HEK293T (cell line): ENCODE measurements around the gene ZSWIM7.
A peak's percentile ranks its signal among the peaks of the same experiment; 100 is the strongest.

Experiments
- CTCF ChIA-PET: fragments of 350-600 bp; formaldehyde crosslinking; extraction: SDS; loops from one replicate; lab custom pipeline; 2021; ENCODE audit warnings: antibody characterized with exemption, inconsistent platforms; lab: Yijun Ruan, JAX
- POLR2A ChIA-PET: fragments of 350-600 bp; formaldehyde crosslinking; extraction: SDS; loops from one replicate; lab custom pipeline; 2020; ENCODE audit warnings: antibody characterized with exemption, inconsistent platforms; lab: Yijun Ruan, JAX
- DNase-seq: peaks from one replicate; pipeline ENCODE4 v3.0.0; 2012; ENCODE audit warnings: mixed read lengths; ENCODE audit errors: extremely low spot score
- ARNT ChIP-seq: fragments of 450-650 bp; IDR thresholded peaks from 2 replicates; pipeline ENCODE4 v1.6.1; 2017; ENCODE audit warnings: mild to moderate bottlenecking
- BHLHE40 ChIP-seq: fragments of 450-650 bp; IDR thresholded peaks from 2 replicates; pipeline ENCODE4 v1.6.1; 2016; ENCODE audit warnings: mild to moderate bottlenecking, moderate library complexity, borderline replicate concordance
- CTBP1 ChIP-seq: fragments of 450-650 bp; IDR thresholded peaks from 2 replicates; pipeline ENCODE4 v1.6.1; 2016; ENCODE audit warnings: borderline replicate concordance
- ELF4 ChIP-seq: fragments of 450-650 bp; IDR thresholded peaks from 2 replicates; pipeline ENCODE4 v1.6.1; 2017; ENCODE audit warnings: antibody characterized with exemption
- FOXA1 ChIP-seq: fragments of 450-650 bp; IDR thresholded peaks from 2 replicates; pipeline ENCODE4 v1.6.1; 2016; ENCODE audit warnings: mild to moderate bottlenecking
- FOXK2 ChIP-seq: fragments of 450-650 bp; IDR thresholded peaks from 2 replicates; pipeline ENCODE4 v1.6.1; 2016; ENCODE audit warnings: mild to moderate bottlenecking
- FOXM1 ChIP-seq: fragments of 450-650 bp; IDR thresholded peaks from 2 replicates; pipeline ENCODE4 v1.6.1; 2017; ENCODE audit warnings: mild to moderate bottlenecking, borderline replicate concordance
- HDGF ChIP-seq: fragments of 450-650 bp; IDR thresholded peaks from 2 replicates; pipeline ENCODE4 v1.6.1; 2017; ENCODE audit warnings: antibody characterized with exemption, borderline replicate concordance
- L3MBTL2 ChIP-seq: fragments of 450-650 bp; conservative IDR thresholded peaks from 2 replicates; pipeline ENCODE4 v1.6.1; 2016; ENCODE audit warnings: mild to moderate bottlenecking
- LEF1 ChIP-seq: fragments of 450-650 bp; IDR thresholded peaks from 2 replicates; pipeline ENCODE4 v1.6.1; 2017; ENCODE audit warnings: mild to moderate bottlenecking, borderline replicate concordance
- NFRKB ChIP-seq: fragments of 450-650 bp; IDR thresholded peaks from 2 replicates; pipeline ENCODE4 v1.6.1; 2016; ENCODE audit warnings: mild to moderate bottlenecking, moderate library complexity
- SP1 ChIP-seq: fragments of 450-650 bp; IDR thresholded peaks from 2 replicates; pipeline ENCODE4 v1.6.1; 2017
- SUZ12 ChIP-seq: fragments of 450-650 bp; IDR thresholded peaks from 2 replicates; pipeline ENCODE4 v1.6.1; 2016; ENCODE audit warnings: mild to moderate bottlenecking
- TARDBP ChIP-seq: fragments of 450-650 bp; IDR thresholded peaks from 2 replicates; pipeline ENCODE4 v1.6.1; 2016
- ZNF384 ChIP-seq: fragments of 450-650 bp; IDR thresholded peaks from 2 replicates; pipeline ENCODE4 v1.6.1; 2016
- TF ChIP-seq, protein P1 (sequence below): fragments of 450-650 bp; IDR thresholded peaks from 2 replicates; pipeline ENCODE4 v1.6.1; 2016

The ZSWIM7 gene, protein sequence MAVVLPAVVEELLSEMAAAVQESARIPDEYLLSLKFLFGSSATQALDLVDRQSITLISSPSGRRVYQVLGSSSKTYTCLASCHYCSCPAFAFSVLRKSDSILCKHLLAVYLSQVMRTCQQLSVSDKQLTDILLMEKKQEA

DNA sequence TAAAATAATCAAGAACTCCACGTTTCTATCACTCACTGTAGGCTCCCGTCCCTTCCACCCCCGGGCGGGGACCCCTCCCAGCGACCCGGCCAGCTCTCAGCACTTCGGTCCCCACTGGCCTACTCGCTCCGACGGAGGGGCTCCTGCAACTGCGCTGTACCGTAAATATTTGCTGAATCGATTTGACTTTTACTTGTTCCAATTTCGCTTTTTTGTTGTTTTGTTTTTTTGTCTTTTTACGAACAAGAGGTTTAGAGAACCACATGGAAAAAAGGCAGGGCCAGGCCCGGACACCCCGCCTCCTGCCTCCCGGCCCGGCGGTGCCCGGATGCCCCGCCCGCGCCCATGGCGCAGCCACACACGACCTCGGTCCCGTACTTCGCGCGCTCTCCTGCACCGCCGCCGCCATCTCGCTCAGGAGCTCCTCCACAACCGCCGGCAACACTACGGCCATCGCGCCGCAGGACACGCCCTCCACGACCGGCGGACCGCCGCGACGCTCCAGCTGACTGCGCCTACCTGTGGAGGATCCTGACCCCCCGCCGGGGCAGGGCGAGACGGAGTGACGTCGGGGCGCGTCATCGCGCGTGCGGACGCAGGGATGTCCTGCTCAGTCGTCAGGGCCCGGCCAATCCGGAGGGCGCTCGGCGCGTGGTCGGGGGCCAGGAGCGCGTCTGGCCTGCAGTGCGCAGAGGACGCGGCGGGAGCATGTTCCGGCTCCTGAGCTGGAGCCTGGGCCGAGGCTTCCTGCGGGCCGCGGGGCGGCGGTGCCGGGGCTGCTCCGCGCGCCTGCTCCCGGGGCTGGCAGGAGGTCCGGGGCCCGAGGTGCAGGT, at the start of gene ZSWIM7, which contains the start of gene TTC19:
Gene ZSWIM7 (minus strand): TSS at position 564 of the 833 bp plus-strand sequence. CDS start 110 bp downstream, at position 454.
Gene TTC19 (plus strand): TSS at position 684 of the 833 bp plus-strand sequence. CDS start 25 bp downstream, at position 709.
- CTCF ChIA-PET = interaction anchor here (0.6 to 1.9 kb wide), 9 partner anchors 12 to 1922 kb away, joined by 3 to 8 read pairs (median 5); no protein-coding TSS in a partner anchor
- TF ChIP-seq HDGF (no peak), L3MBTL2 (peak; percentile 93), FOXA1 (no peak), NFRKB (no peak), SP1 (no peak), FOXK2 (no peak), CTBP1 (peak; percentile 89), FOXM1 (no peak), BHLHE40 (no peak), ELF4 (no peak), SUZ12 (no peak), LEF1 (no peak), ARNT (peak; percentile 85), TARDBP (peak; percentile 67), ZNF384 (no peak)
- TF ChIP-seq, protein P1, sequence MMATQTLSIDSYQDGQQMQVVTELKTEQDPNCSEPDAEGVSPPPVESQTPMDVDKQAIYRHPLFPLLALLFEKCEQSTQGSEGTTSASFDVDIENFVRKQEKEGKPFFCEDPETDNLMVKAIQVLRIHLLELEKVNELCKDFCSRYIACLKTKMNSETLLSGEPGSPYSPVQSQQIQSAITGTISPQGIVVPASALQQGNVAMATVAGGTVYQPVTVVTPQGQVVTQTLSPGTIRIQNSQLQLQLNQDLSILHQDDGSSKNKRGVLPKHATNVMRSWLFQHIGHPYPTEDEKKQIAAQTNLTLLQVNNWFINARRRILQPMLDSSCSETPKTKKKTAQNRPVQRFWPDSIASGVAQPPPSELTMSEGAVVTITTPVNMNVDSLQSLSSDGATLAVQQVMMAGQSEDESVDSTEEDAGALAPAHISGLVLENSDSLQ = peak; percentile 57
- DNase-seq = peak; percentile 95
- POLR2A ChIA-PET = interaction anchor here (0.6 to 4.7 kb wide), 41 partner anchors 9 to 381 kb away, joined by 3 to 74 read pairs (median 5); partner anchors contain the start of genes ADORA2B, NCOR1, PIGL and UBB

DNA sequence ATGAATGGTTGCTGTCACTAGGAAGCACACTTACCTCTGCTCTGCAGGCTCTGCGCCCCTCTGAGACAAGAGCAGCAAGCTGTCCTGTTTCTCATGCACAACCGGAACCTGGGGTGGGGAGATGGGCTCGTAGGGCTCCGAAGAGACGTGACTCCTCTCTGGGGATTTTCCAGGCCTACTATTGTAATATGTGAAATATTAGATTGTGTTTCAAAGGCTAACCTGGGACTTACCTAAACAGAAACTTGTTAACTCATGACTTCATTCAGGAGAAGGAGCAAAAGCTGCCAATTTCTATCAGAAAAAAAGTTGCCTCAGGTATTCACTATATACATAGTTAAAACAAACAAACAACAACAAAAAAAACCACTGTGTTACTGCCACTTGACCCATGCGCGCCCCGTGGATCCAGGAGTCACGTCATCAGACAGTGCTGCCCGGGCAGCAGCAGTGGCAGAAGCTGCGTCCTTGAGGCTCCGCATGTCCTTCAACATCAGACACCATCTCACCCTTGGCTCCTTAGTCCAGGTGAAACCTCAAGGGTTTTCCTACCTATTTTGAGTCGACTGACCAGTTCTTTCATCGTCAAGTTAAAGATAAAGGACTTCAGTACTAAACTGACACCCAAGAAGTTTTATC, 49.4 kb upstream of the ZSWIM7 start:
- ChIA-PET CTCF (interaction anchor here (0.6 kb wide), 1 partner anchor 186 kb away, joined by 3 read pairs; no protein-coding TSS in a partner anchor), POLR2A (interaction anchor here (1.0 kb wide), 1 partner anchor 49 kb away, joined by 4 read pairs; the partner anchor contains the start of genes TTC19 and ZSWIM7)

DNA sequence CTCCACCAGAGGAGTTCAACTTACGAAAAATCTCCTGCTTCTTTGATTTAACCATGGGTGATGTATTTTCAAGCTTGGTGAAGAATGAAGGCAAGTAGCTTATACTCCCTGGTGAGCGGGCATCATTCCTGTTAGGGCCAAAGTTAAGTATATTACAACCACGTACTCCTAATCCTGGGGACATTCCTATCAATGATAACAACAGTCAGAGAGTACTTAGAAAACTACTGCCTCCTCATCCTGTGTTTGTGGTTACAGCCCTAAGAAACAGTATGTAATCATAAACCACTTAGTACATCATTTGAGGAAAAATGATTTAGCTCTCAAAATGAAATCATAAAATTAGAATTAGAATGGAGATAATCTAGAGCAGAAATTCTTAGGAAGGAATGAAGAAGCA, 47.5 kb upstream of the ZSWIM7 start:
- no peak for DNase-seq
- ChIA-PET POLR2A (interaction anchor here (1.3 kb wide), 1 partner anchor 48 kb away, joined by 3 read pairs; the partner anchor contains the start of genes TTC19 and ZSWIM7), CTCF (interaction anchor here (0.6 kb wide), 1 partner anchor 26 kb away, joined by 3 read pairs; no protein-coding TSS in a partner anchor)
- TF ChIP-seq SUZ12 (no peak), LEF1 (no peak), CTBP1 (no peak), FOXM1 (no peak), FOXA1 (no peak), ARNT (no peak), HDGF (no peak), TARDBP (no peak), NFRKB (no peak), BHLHE40 (no peak), ELF4 (no peak), FOXK2 (no peak)

More for the DNA sequence above, 49.4 kb upstream of the ZSWIM7 start:
- no peak for DNase-seq
- TF ChIP-seq ELF4 = no peak
- TF ChIP-seq ZNF384 = no peak
- TF ChIP-seq HDGF = no peak
- no peak for TF ChIP-seq FOXM1
- TF ChIP-seq SP1 = no peak
- TF ChIP-seq LEF1 = no peak
- no peak for TF ChIP-seq FOXA1
- TF ChIP-seq L3MBTL2 = no peak
- TF ChIP-seq BHLHE40 = no peak
- TF ChIP-seq FOXK2 = no peak
- no peak for TF ChIP-seq NFRKB
- TF ChIP-seq TARDBP = no peak
- TF ChIP-seq ARNT = no peak
- no peak for TF ChIP-seq CTBP1
- TF ChIP-seq, protein P1 = no peak
- no peak for TF ChIP-seq SUZ12

DNA sequence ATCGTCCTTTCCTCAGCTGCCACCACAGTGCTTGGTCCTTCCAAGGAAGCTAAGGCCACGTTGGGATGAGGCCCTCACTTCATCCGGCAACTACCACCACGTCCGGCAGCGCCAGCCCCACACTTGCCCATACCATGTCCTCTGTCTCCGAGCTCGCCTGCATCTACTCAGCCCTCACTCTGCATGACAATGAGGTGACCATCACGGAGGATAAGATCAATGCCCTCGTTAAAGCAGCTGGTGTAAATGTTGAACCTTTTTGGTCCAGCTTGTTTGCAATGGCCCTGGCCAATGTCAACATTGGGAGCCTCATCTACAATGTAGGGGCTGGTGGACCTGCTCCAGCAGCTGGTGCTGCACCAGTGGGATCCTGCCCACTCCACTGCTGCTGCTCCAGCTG, 45.0 kb upstream of the ZSWIM7 start:
- ChIA-PET CTCF (interaction anchor here (0.7 kb wide), 1 partner anchor 15 kb away, joined by 3 read pairs; no protein-coding TSS in a partner anchor), POLR2A (interaction anchor here (1.5 kb wide), 1 partner anchor 18 kb away, joined by 3 read pairs; no protein-coding TSS in a partner anchor)
- DNase-seq = no peak
- TF ChIP-seq ZNF384 (no peak), NFRKB (no peak), CTBP1 (no peak), L3MBTL2 (no peak), FOXM1 (no peak), FOXK2 (no peak), HDGF (no peak), TARDBP (no peak), SUZ12 (no peak), FOXA1 (no peak)

DNA sequence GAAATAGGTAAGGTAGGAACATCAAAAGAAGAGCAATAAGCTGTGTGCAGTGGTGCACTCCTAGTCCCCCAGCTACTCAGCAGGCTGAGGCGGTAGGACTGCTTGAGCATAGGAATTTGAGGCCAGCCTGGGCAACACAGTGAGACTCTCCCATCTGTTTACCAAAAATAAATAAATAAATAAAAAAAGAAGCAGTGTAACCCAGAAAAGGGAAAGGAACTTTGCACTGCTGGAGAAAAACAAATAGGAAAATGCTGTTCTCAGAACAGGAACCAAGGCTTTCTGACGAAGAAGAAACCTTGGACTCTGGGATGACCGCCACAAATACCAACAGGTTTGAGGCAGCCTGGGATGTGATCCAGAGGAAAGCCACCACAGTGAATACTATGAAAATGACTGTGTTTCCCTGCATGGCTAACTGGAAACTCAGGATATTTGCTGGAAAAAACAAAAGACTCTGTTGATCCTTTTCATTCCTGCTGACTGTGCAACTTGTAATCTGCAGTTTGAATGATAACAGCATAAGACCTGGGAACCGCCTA, 41.3 kb upstream of the ZSWIM7 start:
- TF ChIP-seq BHLHE40 = no peak
- TF ChIP-seq ELF4 = no peak
- no peak for TF ChIP-seq NFRKB
- TF ChIP-seq FOXK2 = no peak
- TF ChIP-seq, protein P1 = no peak
- no peak for TF ChIP-seq LEF1
- TF ChIP-seq CTBP1 = no peak
- no peak for TF ChIP-seq FOXA1
- no peak for TF ChIP-seq ZNF384
- no peak for TF ChIP-seq L3MBTL2
- TF ChIP-seq ARNT = no peak
- no peak for TF ChIP-seq TARDBP
- TF ChIP-seq FOXM1 = no peak
- CTCF ChIA-PET = no interaction called here
- DNase-seq = no peak
- POLR2A ChIA-PET = no interaction called here
